ENCODE results near the gene PRDM2. TPM values are rescaled to one million over a fixed set of nuclear protein-coding genes. Genes with fewer than 3 reads are reported as not detected.

The PRDM2 gene
- total and polyA plus RNA-seq, 2 of the 13 experiments (the other 11 are each of a cell fraction or from before 2014, with no cell fraction given) = 4.0 to 6.5 TPM

DNA sequence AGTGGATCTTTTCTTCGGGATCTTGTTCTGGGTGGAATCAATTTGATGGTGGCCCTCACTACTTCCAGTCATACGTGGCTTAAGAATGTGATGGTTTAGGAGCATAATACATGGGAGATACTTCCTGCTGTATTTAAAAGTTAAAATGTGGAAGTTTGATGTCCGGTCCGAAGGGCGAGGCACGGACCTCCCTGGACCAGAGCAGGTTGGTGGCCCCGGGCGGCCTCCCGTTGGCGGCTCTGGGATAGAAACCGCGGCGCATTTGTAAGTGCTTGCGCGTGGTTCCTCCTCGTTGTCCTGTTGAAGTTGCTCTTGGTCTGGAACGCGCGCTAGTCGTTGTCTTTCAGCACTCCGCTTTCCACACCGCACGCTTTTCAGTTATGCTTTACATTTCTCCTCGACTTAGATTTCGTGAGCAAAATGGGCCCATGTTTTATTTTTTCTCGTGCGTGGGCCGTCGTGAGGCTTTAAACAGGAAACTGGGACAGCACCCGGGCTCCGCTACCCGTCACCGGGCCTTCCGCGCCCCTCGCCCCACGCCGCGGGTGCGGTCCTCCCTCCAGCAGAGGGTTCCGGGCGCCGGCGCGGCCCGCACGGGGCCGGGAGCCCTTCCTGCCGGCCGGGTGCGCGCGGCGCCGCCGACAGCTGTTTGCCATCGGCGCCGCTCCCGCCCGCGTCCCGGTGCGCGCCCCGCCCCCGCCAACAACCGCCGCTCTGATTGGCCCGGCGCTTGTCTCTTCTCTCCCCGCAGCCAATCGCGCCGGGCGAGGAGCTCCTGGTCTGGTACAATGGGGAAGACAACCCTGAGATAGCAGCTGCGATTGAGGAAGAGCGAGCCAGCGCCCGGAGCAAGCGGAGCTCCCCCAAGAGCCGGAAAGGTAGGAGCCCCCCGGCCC, 48.9 kb downstream of the PRDM2 start (continued):
- TF ChIP-seq ZNF75D (CRISPR knock-in tag; IDR thresholded peaks at IDR 0.05; ENCODE audit: borderline replicate concordance) = no peak
- no peak for TF ChIP-seq NPAS2 (CRISPR knock-in tag; IDR thresholded peaks at IDR 0.05; ENCODE audit: borderline replicate concordance)
- peak; percentile 74 for TF ChIP-seq ELF1 (CRISPR knock-in tag; IDR thresholded peaks at IDR 0.05)
- TF ChIP-seq ZNF724P (CRISPR knock-in tag; IDR thresholded peaks at IDR 0.05; ENCODE audit: borderline replicate concordance) = no peak
- peak; percentile 19; the same call in 1 of the 2 replicates for TF ChIP-seq SIN3A (IDR thresholded peaks at IDR 0.05; ENCODE audit: borderline replicate concordance, low read depth, low read length)
- no peak for TF ChIP-seq ZEB1 (IDR thresholded peaks at IDR 0.05; ENCODE audit: insufficient replicate concordance, low read depth)
- peak; percentile 48; the same call in 1 of the 2 replicates for TF ChIP-seq BRD4 (CRISPR knock-in tag; IDR thresholded peaks at IDR 0.05)
- TF ChIP-seq IKZF1 (IDR thresholded peaks at IDR 0.05) = no peak
- TF ChIP-seq, protein P1, sequence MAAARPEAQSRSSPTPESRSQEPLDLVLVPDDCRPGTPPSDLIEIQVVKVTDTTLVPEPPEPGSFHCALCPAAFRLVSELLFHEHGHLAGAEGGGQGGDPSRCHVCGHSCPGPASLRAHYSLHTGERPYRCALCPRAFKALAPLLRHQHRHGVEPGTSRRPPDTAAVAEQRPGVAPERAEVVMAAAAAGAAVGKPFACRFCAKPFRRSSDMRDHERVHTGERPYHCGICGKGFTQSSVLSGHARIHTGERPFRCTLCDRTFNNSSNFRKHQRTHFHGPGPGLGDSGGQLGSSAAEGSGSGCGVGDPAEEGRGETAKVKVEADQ (CRISPR knock-in tag; IDR thresholded peaks at IDR 0.05; ENCODE audit: borderline replicate concordance) = no peak
- no peak for TF ChIP-seq SMAD1 (CRISPR knock-in tag; IDR thresholded peaks at IDR 0.05; ENCODE audit: borderline replicate concordance, low read depth)
- TF ChIP-seq RAD51 (IDR thresholded peaks at IDR 0.05; ENCODE audit: borderline replicate concordance) = no peak
- TF ChIP-seq MAFG (CRISPR knock-in tag; IDR thresholded peaks at IDR 0.05) = no peak
- TF ChIP-seq, protein P2, sequence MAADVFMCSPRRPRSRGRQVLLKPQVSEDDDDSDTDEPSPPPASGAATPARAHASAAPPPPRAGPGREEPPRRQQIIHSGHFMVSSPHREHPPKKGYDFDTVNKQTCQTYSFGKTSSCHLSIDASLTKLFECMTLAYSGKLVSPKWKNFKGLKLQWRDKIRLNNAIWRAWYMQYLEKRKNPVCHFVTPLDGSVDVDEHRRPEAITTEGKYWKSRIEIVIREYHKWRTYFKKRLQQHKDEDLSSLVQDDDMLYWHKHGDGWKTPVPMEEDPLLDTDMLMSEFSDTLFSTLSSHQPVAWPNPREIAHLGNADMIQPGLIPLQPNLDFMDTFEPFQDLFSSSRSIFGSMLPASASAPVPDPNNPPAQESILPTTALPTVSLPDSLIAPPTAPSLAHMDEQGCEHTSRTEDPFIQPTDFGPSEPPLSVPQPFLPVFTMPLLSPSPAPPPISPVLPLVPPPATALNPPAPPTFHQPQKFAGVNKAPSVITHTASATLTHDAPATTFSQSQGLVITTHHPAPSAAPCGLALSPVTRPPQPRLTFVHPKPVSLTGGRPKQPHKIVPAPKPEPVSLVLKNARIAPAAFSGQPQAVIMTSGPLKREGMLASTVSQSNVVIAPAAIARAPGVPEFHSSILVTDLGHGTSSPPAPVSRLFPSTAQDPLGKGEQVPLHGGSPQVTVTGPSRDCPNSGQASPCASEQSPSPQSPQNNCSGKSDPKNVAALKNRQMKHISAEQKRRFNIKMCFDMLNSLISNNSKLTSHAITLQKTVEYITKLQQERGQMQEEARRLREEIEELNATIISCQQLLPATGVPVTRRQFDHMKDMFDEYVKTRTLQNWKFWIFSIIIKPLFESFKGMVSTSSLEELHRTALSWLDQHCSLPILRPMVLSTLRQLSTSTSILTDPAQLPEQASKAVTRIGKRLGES (CRISPR knock-in tag; IDR thresholded peaks at IDR 0.05; ENCODE audit: borderline replicate concordance) = no peak
- TF ChIP-seq ERF (CRISPR knock-in tag; IDR thresholded peaks at IDR 0.05) = peak; percentile 24; the same call in 1 of the 2 replicates
- TF ChIP-seq YEATS2 (CRISPR knock-in tag; IDR thresholded peaks at IDR 0.05; ENCODE audit: borderline replicate concordance) = no peak
- TF ChIP-seq, protein P3, sequence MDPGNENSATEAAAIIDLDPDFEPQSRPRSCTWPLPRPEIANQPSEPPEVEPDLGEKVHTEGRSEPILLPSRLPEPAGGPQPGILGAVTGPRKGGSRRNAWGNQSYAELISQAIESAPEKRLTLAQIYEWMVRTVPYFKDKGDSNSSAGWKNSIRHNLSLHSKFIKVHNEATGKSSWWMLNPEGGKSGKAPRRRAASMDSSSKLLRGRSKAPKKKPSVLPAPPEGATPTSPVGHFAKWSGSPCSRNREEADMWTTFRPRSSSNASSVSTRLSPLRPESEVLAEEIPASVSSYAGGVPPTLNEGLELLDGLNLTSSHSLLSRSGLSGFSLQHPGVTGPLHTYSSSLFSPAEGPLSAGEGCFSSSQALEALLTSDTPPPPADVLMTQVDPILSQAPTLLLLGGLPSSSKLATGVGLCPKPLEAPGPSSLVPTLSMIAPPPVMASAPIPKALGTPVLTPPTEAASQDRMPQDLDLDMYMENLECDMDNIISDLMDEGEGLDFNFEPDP (CRISPR knock-in tag; conservative IDR thresholded peaks at IDR 0.05) = no peak
- no peak for TF ChIP-seq ZNF562 (CRISPR knock-in tag; IDR thresholded peaks at IDR 0.05; ENCODE audit: borderline replicate concordance)
- TF ChIP-seq KLF6 (CRISPR knock-in tag; IDR thresholded peaks at IDR 0.05) = peak; percentile 42; the same call in 1 of the 2 replicates
- TF ChIP-seq ZNF446 (CRISPR knock-in tag; IDR thresholded peaks at IDR 0.05) = no peak
- TF ChIP-seq, protein P4, sequence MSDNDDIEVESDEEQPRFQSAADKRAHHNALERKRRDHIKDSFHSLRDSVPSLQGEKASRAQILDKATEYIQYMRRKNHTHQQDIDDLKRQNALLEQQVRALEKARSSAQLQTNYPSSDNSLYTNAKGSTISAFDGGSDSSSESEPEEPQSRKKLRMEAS (IDR thresholded peaks at IDR 0.05) = peak; percentile 36

Data from HepG2 (cell line).